ENCODE results near the gene DSTN. TPM values are rescaled to one million over a fixed set of nuclear protein-coding genes. Genes with fewer than 3 reads are reported as not detected.

Gene DSTN
- total RNA-seq, 1 donor from 2014 or later, result 326 TPM

- H3K4me3 ChIP-seq, result peak overlapping the region; percentile 46 to 49
- DNase-seq (ENCODE audit: extremely low spot score in 2 of 2), result no peak
- peaks cover 20% of the 10 kb centered on the region for H3K4me1 ChIP-seq
- no peaks in the 10 kb centered on the region for H3K36me3 ChIP-seq
- TF ChIP-seq CTCF (IDR thresholded peaks at IDR 0.05), result no peak
- no peak for TF ChIP-seq POLR2AphosphoS5 (IDR thresholded peaks at IDR 0.05; ENCODE audit: insufficient read depth in 1 of 2, low read depth in 1 of 2)
- no peak for TF ChIP-seq POLR2A (IDR thresholded peaks at IDR 0.05)
- H3K9me3 ChIP-seq, result no peaks in the 10 kb centered on the region
- peak overlapping the region; percentile 56 for H3K27ac ChIP-seq
- intact Hi-C loops (cut with DNase I), result loop anchor here (10.0 kb wide), 2 partner anchors 153 to 363 kb away; partner anchors contain the start of gene RRBP1
- no peaks in the 10 kb centered on the region for H3K27me3 ChIP-seq
These were observed 38.2 kb upstream of the DSTN start for GRCh38 chr20:17531665-17532025.

- DNase-seq (ENCODE audit: extremely low spot score in 2 of 2), result no peak
- Histone ChIP-seq H3K27me3 (no peaks in the 10 kb centered on the region), H3K36me3 (no peaks in the 10 kb centered on the region), H3K27ac (no peak overlapping the region), H3K4me1 (peaks cover 24% of the 10 kb centered on the region), H3K9me3 (no peaks in the 10 kb centered on the region), H3K4me3 (no peak overlapping the region)
- intact Hi-C loops (cut with DNase I), result loop anchor here (10.0 kb wide), 2 partner anchors 151 to 361 kb away; partner anchors contain the start of gene RRBP1
- TF ChIP-seq CTCF (IDR thresholded peaks at IDR 0.05) (no peak), POLR2A (IDR thresholded peaks at IDR 0.05) (no peak), POLR2AphosphoS5 (IDR thresholded peaks at IDR 0.05; ENCODE audit: insufficient read depth in 1 of 2, low read depth in 1 of 2) (no peak)
These were observed 36.5 kb upstream of the DSTN start for GRCh38 chr20:17533396-17533795.

GRCh38 chr20:17534077-17534476 is 35.8 kb upstream of the DSTN start:
- H3K4me1 ChIP-seq, result peaks cover 24% of the 10 kb centered on the region
- intact Hi-C loops (cut with DNase I), result loop anchor here (10.0 kb wide), 2 partner anchors 151 to 361 kb away; partner anchors contain the start of gene RRBP1
- H3K36me3 ChIP-seq, result no peaks in the 10 kb centered on the region

GRCh38 chr20:17536944-17537444 is 32.9 kb upstream of the DSTN start:
- H3K4me3 ChIP-seq, result no peak overlapping the region
- intact Hi-C loops (cut with DNase I), result loop anchor here (2.0 to 10.0 kb wide), 3 partner anchors 76 to 358 kb away; partner anchors contain the start of gene RRBP1
- H3K27ac ChIP-seq, result no peak overlapping the region
- no peaks in the 10 kb centered on the region for H3K9me3 ChIP-seq
- no peaks in the 10 kb centered on the region for H3K36me3 ChIP-seq
- H3K27me3 ChIP-seq, result no peaks in the 10 kb centered on the region
- peaks cover 15% of the 10 kb centered on the region for H3K4me1 ChIP-seq
- TF ChIP-seq POLR2AphosphoS5 (IDR thresholded peaks at IDR 0.05; ENCODE audit: insufficient read depth in 1 of 2, low read depth in 1 of 2), result peak in 1 of 2 donors; percentile 63
- TF ChIP-seq CTCF (IDR thresholded peaks at IDR 0.05), result peak; percentile 52 to 98 (median 85)
- no peak for TF ChIP-seq POLR2A (IDR thresholded peaks at IDR 0.05)
- DNase-seq (ENCODE audit: extremely low spot score in 2 of 2), result no peak

More at GRCh38 chr20:17534077-17534476, 35.8 kb upstream of the DSTN start:
- no peak overlapping the region for H3K4me3 ChIP-seq
- no peaks in the 10 kb centered on the region for H3K27me3 ChIP-seq
- DNase-seq (ENCODE audit: extremely low spot score in 2 of 2), result no peak
- no peak overlapping the region for H3K27ac ChIP-seq
- TF ChIP-seq POLR2A (IDR thresholded peaks at IDR 0.05), result no peak
- no peak for TF ChIP-seq POLR2AphosphoS5 (IDR thresholded peaks at IDR 0.05; ENCODE audit: insufficient read depth in 1 of 2, low read depth in 1 of 2)
- no peak for TF ChIP-seq CTCF (IDR thresholded peaks at IDR 0.05)
- no peaks in the 10 kb centered on the region for H3K9me3 ChIP-seq

DNA sequence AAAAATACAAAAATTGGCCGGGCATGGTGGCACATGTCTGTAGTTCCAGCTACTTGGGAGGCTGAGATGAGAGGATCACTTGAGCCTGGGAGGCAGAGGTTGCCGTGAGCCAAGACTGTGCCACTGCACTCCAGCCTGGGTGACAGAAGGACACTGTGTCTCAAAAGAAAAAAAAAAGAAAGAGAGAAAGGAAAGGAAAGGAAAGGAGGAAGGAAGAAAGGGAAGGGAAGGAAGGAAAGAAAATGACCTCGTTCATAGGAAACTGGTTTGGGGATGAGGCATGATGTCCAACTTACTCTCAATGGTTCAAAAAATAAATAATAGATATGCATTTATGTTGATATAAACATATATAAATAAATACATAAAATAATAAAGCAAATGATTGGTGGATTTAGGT is 31.9 kb upstream of the DSTN start:
- H3K4me1 ChIP-seq, result peaks cover 19% of the 10 kb centered on the region
- no peaks in the 10 kb centered on the region for H3K36me3 ChIP-seq
- intact Hi-C loops (cut with DNase I), result loop anchor here (2.0 to 10.0 kb wide), 3 partner anchors 75 to 357 kb away; partner anchors contain the start of gene RRBP1
- H3K27ac ChIP-seq, result no peak overlapping the region
- no peaks in the 10 kb centered on the region for H3K27me3 ChIP-seq
- no peak overlapping the region for H3K4me3 ChIP-seq
- no peak for DNase-seq (ENCODE audit: extremely low spot score in 2 of 2)
- TF ChIP-seq CTCF (IDR thresholded peaks at IDR 0.05) (no peak), POLR2A (IDR thresholded peaks at IDR 0.05) (no peak)
- no peaks in the 10 kb centered on the region for H3K9me3 ChIP-seq
